GM12878 (cell line): Measurements from ENCODE around the gene SLC49A4. TPM values are rescaled to one million over a fixed set of nuclear protein-coding genes. Genes with fewer than 3 reads are reported as not detected.

Experiments
- ATAC-seq: fragments of 200-7000 bp; cut with Tn5 transposase; 3 replicates; pipeline ENCODE4 v1.9.1; 2020; ENCODE audit warnings: mild to moderate bottlenecking, moderate library complexity
- BruUV-seq: library from RNA; stranded (reverse); fragments of 400-500 nt; replicated peaks from 2 replicates; lab custom pipeline; 2021; lab: Mats Ljungman, UMichigan
- CTCF ChIA-PET: fragments of 300-600 bp; sonication (Branson Sonifier 250); formaldehyde crosslinking; extraction: SDS; loops from one replicate; lab custom pipeline; 2021; ENCODE audit warnings: inconsistent platforms; lab: Yijun Ruan, JAX
- POLR2A ChIA-PET: fragments of 350-600 bp; formaldehyde crosslinking; extraction: SDS; loops from one replicate; lab custom pipeline; 2021; ENCODE audit warnings: inconsistent platforms; lab: Charles Lee
- RAD21 ChIA-PET: fragments of 300-600 bp; sonication (Branson Sonifier 250); formaldehyde crosslinking; loops from one replicate; lab custom pipeline; 2023; ENCODE audit warnings: antibody characterized with exemption; ENCODE audit not compliant: unreplicated experiment; lab: Charles Lee
- SMC1A ChIA-PET: fragments of 300-600 bp; sonication (Branson Sonifier 250); formaldehyde crosslinking; loops from one replicate; lab custom pipeline; 2023; ENCODE audit not compliant: unreplicated experiment, uncharacterized antibody; lab: Charles Lee
- DNase-seq: peaks from one replicate; pipeline ENCODE4 v3.0.0-alpha.2; 2011; ENCODE audit warnings: low read depth, low spot score
- FAIRE-seq: peaks from 3 replicates; lab custom pipeline; 2011; peaks lifted over from hg19 to GRCh38; lab: Jason Lieb, UNC
- H2AFZ ChIP-seq: 2 replicates; pipeline ENCODE4 v1.6.0; 2011; ENCODE audit warnings: low read depth, low read length, control low read depth; ENCODE audit not compliant: control insufficient read depth
- H3K27ac ChIP-seq: 2 replicates; pipeline ENCODE4 v1.5.1; 2011; ENCODE audit warnings: control low read depth; ENCODE audit not compliant: control insufficient read depth, insufficient read depth
- H3K27me3 ChIP-seq, 2 experiments: replicated peaks in 1 of 2; 2 replicates each; pipeline versions ENCODE4 v1.6.0 to v1.6.1; 2011; ENCODE audit warnings: low read length in 1 of 2; ENCODE audit not compliant: control insufficient read depth in 2 of 2, insufficient read depth in 2 of 2
- H3K36me3 ChIP-seq, 2 experiments: 2 replicates each; pipeline ENCODE4 v1.5.1; 2011; ENCODE audit warnings: low read length in 1 of 2; ENCODE audit not compliant: control insufficient read depth in 2 of 2, insufficient read depth in 2 of 2
- H3K4me1 ChIP-seq: 2 replicates; pipeline ENCODE4 v1.6.1; 2011; ENCODE audit warnings: mild to moderate bottlenecking, low read length, moderate library complexity, mixed read lengths; ENCODE audit not compliant: control insufficient read depth, insufficient read depth
- H3K4me2 ChIP-seq: 2 replicates; pipeline ENCODE4 v1.6.0; 2011; ENCODE audit warnings: control low read depth; ENCODE audit not compliant: control insufficient read depth, insufficient read depth
- H3K4me3 ChIP-seq: fragments of 200-600 bp; sonication (generic); 2 replicates; pipeline ENCODE4 v1.5.1; 2016
- H3K79me2 ChIP-seq: 2 replicates; pipeline ENCODE4 v1.6.0; 2011; ENCODE audit warnings: low read length; ENCODE audit not compliant: control insufficient read depth, insufficient read depth
- H3K9ac ChIP-seq: 2 replicates; pipeline ENCODE4 v1.8.0; 2011; ENCODE audit warnings: low read length, control low read depth, mixed read lengths; ENCODE audit not compliant: control insufficient read depth, insufficient read depth
- H3K9me3 ChIP-seq: replicated peaks from 3 replicates; pipeline ENCODE4 v1.5.1; 2011; ENCODE audit warnings: mild to moderate bottlenecking, low read length; ENCODE audit not compliant: control insufficient read depth, insufficient read depth
- H4K20me1 ChIP-seq: 2 replicates; pipeline ENCODE4 v1.6.0; 2011; ENCODE audit not compliant: control insufficient read depth, insufficient read depth
- ASH2L ChIP-seq: fragments of 300-600, 200-600 bp; sonication (generic); IDR thresholded peaks from 2 replicates; pipeline ENCODE4 v1.6.1; 2017; ENCODE audit warnings: low read depth, mild to moderate bottlenecking, borderline replicate concordance
- DPF2 ChIP-seq: fragments of 450-650 bp; IDR thresholded peaks from 2 replicates; pipeline ENCODE4 v1.6.1; 2017; ENCODE audit warnings: mild to moderate bottlenecking
- JUND ChIP-seq: IDR thresholded peaks from 2 replicates; pipeline ENCODE4 v1.6.1; 2012; ENCODE audit warnings: low read depth, mild to moderate bottlenecking, low read length, improper control_type of control experiment, moderate library complexity
- NBN ChIP-seq: fragments of 450-650 bp; IDR thresholded peaks from 2 replicates; pipeline ENCODE4 v1.6.1; 2016
- RUNX3 ChIP-seq: IDR thresholded peaks from 2 replicates; pipeline ENCODE4 v1.6.1; 2012; ENCODE audit warnings: low read length, inconsistent platforms
- SMARCA5 ChIP-seq: fragments of 450-650 bp; IDR thresholded peaks from 2 replicates; pipeline ENCODE4 v1.6.1; 2017; ENCODE audit warnings: mild to moderate bottlenecking
- USF2 ChIP-seq: IDR thresholded peaks from 2 replicates; pipeline ENCODE4 v1.6.1; 2011; ENCODE audit warnings: low read depth, low read length, improper control_type of control experiment, borderline replicate concordance
- WGBS: methylation state at CpG from one replicate; pipeline ENCODE4 v1.1.6; 2016; ENCODE audit warnings: low lambda C conversion rate; ENCODE audit not compliant: insufficient replicate concordance, insufficient coverage; ENCODE audit errors: missing lambda C conversion rate; 5-methylcytosine and 5-hydroxymethylcytosine counted together
- in situ Hi-C: fragments of 300-500 bp; cut with MboI; formaldehyde crosslinking; loops from 9 replicates; pipeline ENCODE4 v1.14.3; 2018; ENCODE audit warnings: mixed read lengths
- intact Hi-C: fragments of 100-400 bp; cut with micrococcal nuclease; formaldehyde crosslinking; loops from one replicate; pipeline ENCODE4 v1.14.2; 2022; ENCODE audit not compliant: unreplicated experiment
- polyA plus RNA-seq, 11 experiments: library from polyadenylated mRNA; depleted of rRNA in 4 of 11; unstranded in 6 of 11; stranded (reverse) in 5 of 11; fragments of >200 nt; fragmentation: Nextera tagmentation in 4 of 11; fragmentation: Illumina TruSeq in 1 of 11; extraction: Ambion mirVana in 4 of 11; extraction: Trizol in 1 of 11; gene quantifications; 1 replicate in 1 of 11; 2 replicates in 10 of 11; pipeline versions ENCODE4 v1.2.1 to v1.2.3, GENCODE V29; 2011 to 2016; ENCODE audit warnings: inconsistent platforms in 2 of 11, missing spikeins in 2 of 11, low read depth in 1 of 11
- total RNA-seq, 4 experiments: library from RNA; depleted of rRNA in 3 of 4; stranded (reverse); fragments of >200 nt in 3 of 4; fragmentation: Illumina TruSeq in 1 of 4; extraction: Trizol in 1 of 4; gene quantifications; 2 replicates each; pipeline versions ENCODE4 v1.2.1 to v1.2.3, GENCODE V29; 2013 to 2021
- TF ChIP-seq, protein P1 (sequence below): IDR thresholded peaks from 2 replicates; pipeline ENCODE4 v1.6.1; 2011; ENCODE audit warnings: borderline replicate concordance, low read depth, mild to moderate bottlenecking, moderate library complexity, low read length; ENCODE audit not compliant: insufficient read depth, poor library complexity, severe bottlenecking

SLC49A4 gene
- total and polyA plus RNA-seq, 10 of the 15 experiments (the other 5 are each of a cell fraction or from before 2014, with no cell fraction given) = 0.48 to 2.2 (median 1.4) TPM

GRCh38 chr3:122880624-122881023, 85.8 kb downstream of the SLC49A4 start:
- H3K27me3 ChIP-seq = no peaks in the 10 kb centered on the region
- no peak for TF ChIP-seq JUND
- TF ChIP-seq, protein P1, sequence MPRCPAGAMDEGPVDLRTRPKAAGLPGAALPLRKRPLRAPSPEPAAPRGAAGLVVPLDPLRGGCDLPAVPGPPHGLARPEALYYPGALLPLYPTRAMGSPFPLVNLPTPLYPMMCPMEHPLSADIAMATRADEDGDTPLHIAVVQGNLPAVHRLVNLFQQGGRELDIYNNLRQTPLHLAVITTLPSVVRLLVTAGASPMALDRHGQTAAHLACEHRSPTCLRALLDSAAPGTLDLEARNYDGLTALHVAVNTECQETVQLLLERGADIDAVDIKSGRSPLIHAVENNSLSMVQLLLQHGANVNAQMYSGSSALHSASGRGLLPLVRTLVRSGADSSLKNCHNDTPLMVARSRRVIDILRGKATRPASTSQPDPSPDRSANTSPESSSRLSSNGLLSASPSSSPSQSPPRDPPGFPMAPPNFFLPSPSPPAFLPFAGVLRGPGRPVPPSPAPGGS = no peak
- TF ChIP-seq ASH2L = no peak
- no peak for TF ChIP-seq DPF2
- no peak for TF ChIP-seq RUNX3
- TF ChIP-seq USF2 = no peak
- TF ChIP-seq NBN = no peak
- TF ChIP-seq SMARCA5 = no peak
- TF ChIP-seq, all 136 proteins: peak for 0
- CTCF ChIA-PET = no interaction called here
- Histone ChIP-seq H3K9me3 (no peaks in the 10 kb centered on the region), H2AFZ (no peak overlapping the region), H3K4me1 (no peaks in the 10 kb centered on the region), H3K36me3 (no peaks in the 10 kb centered on the region), H3K4me3 (no peak overlapping the region), H3K4me2 (no peak overlapping the region), H3K9ac (no peak overlapping the region), H3K27ac (no peak overlapping the region), H4K20me1 (no peaks in the 10 kb centered on the region), H3K79me2 (no peaks in the 10 kb centered on the region)
- FAIRE-seq (no peak), ATAC-seq (no peak), DNase-seq (no peak)
- intact Hi-C loops (no loop called here), in situ Hi-C loops (no loop called here)
- RAD21 ChIA-PET = no interaction called here
- SMC1A ChIA-PET = interaction anchor here (0.6 kb wide), 1 partner anchor 184 kb away, joined by 5 read pairs; no protein-coding TSS in a partner anchor
- no TSS peak for BruUV-seq
- 60% methylated on average over 4 of the region's 4 CpGs for WGBS
- POLR2A ChIA-PET = no interaction called here
